IPS-18c (cell line): ENCODE data around the gene ZNF385B.
"Not testable (repeated sequence)": the region's sequence is repeated elsewhere in the genome, so short reads cannot be mapped to it uniquely, and the experiment has no call there.

Experiments used
- H3K4me3 ChIP-seq: 2 replicates; pipeline ENCODE4 v1.7.0; 2013; ENCODE audit warnings: low read depth, mild to moderate bottlenecking, low read length, moderate library complexity; ENCODE audit not compliant: insufficient read depth
- H3K9me3 ChIP-seq: one replicate; pipeline ENCODE4 v1.6.1; 2013; ENCODE audit warnings: mild to moderate bottlenecking, low read length, moderate library complexity; ENCODE audit not compliant: control insufficient read depth, insufficient read depth

ZNF385B gene

GRCh38 chr2:179487010-179487731 lies 374.2 kb downstream of the ZNF385B start:
- H3K9me3 ChIP-seq = no peaks in the 10 kb centered on the region
- H3K4me3 ChIP-seq = no peak overlapping the region

DNA sequence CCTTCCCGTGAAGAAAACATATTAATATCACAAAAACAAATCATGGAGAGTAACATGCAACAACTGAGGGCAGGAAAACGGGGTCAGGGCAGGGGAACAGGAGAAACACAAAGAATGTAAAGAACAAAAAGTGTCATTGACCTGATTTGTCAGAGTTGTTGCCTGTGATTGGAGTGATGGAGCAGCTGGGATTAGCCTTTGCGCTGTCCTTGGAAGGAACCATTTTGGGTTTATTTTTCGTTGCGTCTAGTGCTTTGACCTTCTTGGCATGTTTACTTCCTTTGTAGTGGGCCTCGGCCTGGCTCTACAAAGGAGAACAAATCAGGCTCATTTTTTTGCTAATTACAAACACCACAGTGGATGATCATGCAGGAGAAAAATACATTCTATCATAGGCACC lies 378.3 kb downstream of the ZNF385B start:
- Histone ChIP-seq H3K9me3 (no peaks in the 10 kb centered on the region), H3K4me3 (no peak overlapping the region)

DNA sequence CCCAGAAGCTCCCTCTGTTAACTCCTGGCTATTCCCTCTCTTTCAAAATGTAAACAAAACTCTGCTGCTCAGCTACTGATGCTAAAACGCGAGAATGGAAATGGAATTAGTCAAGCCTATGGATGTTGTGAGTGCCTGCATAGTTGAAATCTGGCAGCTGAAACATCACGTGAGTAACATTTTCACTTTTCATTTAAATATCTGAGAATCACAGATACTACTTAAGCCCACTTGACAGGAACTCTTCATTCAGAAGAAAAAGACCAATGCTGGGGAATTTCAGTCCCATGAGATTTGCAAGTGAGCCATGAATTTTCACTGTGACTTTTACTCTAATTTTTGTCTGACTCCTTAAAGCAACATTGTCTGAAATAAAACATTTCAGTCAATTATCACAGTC lies 381.5 kb downstream of the ZNF385B start:
- Histone ChIP-seq H3K9me3 (no peaks in the 10 kb centered on the region), H3K4me3 (no peak overlapping the region)

DNA sequence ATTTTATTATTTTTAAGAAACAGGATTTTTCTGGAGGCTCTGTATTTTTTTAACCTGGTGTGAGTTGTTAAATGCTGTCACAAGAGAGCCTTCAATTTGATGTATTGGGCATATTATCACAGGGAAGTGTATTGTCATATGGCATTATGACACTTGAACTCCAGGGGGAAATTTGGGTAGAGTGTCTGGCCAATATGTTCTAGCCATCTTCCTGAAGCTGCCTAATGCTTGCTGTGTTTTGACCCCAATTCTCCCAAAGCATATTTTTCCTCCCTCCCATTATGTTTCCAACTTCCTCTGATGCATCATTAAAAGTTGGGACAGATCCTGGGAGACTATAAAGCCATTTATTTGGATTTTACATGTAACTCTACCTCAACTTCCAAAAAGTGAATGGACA lies 382.6 kb downstream of the ZNF385B start:
- H3K4me3 ChIP-seq = no peak overlapping the region
- no peaks in the 10 kb centered on the region for H3K9me3 ChIP-seq

GRCh38 chr2:179470992-179471391 lies 390.4 kb downstream of the ZNF385B start:
- Histone ChIP-seq H3K4me3 (no peak overlapping the region), H3K9me3 (no peaks in the 10 kb centered on the region)

DNA sequence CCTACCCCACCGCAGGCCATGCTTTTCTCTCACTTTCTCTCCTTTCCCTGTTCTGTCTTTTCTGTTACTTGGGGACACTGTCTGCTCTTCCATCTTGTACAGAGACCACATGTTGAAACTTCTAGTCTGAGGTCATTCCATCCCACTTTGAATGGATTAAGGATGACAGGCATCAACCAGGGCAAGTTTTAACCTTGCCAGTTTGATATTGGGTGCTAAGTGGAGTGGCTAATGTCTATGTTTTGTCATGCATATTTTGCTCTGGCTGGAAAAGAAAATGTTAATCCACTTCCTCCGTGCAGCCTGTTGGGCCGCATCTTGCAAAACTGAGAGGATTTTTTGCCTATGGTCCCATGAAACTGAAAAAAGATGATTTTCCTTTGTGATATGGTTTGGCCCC lies 391.3 kb downstream of the ZNF385B start:
- Histone ChIP-seq H3K4me3 (no peak overlapping the region), H3K9me3 (no peaks in the 10 kb centered on the region)

DNA sequence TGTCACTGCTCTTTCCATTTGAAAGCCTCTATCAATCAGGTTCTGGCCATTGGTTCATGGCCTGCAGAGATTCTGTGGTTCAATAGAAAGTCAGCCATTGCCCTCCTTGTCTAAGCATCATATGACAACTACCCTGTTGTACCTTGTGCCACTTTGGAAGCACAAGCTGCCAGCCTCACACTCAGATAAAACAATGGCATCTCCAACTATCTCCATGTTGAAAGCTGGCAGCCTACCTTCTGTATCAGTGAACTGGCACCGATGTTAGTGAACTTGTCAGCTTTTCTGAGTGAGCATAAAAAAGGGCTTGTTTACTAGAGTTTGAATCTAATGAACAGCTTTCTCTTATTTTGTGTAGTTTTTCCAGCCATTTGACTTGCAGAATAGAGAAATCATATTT lies 393.5 kb downstream of the ZNF385B start:
- Histone ChIP-seq H3K9me3 (no peaks in the 10 kb centered on the region), H3K4me3 (no peak overlapping the region)

DNA sequence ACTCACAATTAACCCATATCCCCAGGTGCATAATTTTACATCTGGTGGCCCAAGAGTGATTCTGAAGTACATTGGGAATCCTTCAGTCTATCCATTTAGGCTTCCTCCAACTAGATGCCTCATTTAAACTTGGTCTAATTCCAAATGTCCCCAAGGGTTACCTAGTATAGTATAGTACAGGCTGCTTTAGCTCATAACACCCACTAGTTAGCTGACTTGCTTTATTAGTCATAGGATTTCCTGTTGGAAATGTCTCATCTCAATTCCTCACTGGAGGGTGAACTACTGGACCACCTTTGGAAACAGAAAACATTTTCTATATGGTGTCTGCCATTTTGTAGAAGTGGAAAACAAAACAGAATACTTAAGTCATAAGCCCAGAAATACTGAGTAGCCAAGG lies 394.3 kb downstream of the ZNF385B start:
- no peaks in the 10 kb centered on the region for H3K9me3 ChIP-seq
- no peak overlapping the region for H3K4me3 ChIP-seq

- H3K9me3 ChIP-seq = no peaks in the 10 kb centered on the region
- H3K4me3 ChIP-seq = no peak overlapping the region
Observed at GRCh38 chr2:179461420-179461819, 400.0 kb downstream of the ZNF385B start.

- Histone ChIP-seq H3K4me3 (no peak overlapping the region), H3K9me3 (no peaks in the 10 kb centered on the region)
Observed at GRCh38 chr2:179460181-179460929, 401.1 kb downstream of the ZNF385B start.

DNA sequence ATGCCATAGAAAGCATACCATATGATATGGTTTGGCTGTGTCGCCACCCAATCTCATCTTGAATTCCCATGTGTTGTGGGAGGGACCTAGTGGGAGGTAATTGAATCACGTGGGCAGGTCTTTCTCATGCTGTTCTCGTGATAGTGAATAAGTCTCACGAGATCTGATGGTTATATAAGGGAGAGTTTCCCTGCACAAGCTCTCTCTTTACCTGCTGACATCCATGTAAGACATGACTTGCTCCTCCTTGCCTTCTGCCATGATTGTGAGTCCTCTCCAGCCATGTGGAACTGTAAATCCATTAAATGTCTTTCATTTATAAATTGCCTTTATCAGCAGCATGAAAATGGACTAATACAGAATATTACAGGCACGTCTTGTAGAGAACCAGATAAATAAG lies 403.3 kb downstream of the ZNF385B start:
- not testable (repeated sequence) for H3K9me3 ChIP-seq, H3K4me3 ChIP-seq

- no peaks in the 10 kb centered on the region for H3K9me3 ChIP-seq
- no peak overlapping the region for H3K4me3 ChIP-seq
Observed at GRCh38 chr2:179455824-179456223, 405.6 kb downstream of the ZNF385B start.

DNA sequence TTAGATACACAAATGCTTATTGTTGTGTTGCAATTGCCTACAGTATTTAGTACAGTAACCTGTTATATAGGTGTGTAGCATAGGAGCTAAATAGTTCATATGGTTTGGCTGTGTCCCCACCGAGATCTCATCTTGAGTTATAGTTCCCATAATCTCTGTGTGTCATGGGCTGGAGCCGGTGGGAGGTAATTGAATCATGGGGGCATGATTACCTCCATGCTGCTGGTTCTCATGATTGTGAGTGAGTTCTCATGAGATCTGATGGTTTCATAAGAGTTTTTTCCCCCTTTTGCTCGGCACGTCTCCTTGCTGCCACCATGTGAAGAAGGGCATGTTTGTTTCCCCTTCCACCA lies 406.3 kb downstream of the ZNF385B start:
- H3K9me3 ChIP-seq = no peaks in the 10 kb centered on the region
- no peak overlapping the region for H3K4me3 ChIP-seq

DNA sequence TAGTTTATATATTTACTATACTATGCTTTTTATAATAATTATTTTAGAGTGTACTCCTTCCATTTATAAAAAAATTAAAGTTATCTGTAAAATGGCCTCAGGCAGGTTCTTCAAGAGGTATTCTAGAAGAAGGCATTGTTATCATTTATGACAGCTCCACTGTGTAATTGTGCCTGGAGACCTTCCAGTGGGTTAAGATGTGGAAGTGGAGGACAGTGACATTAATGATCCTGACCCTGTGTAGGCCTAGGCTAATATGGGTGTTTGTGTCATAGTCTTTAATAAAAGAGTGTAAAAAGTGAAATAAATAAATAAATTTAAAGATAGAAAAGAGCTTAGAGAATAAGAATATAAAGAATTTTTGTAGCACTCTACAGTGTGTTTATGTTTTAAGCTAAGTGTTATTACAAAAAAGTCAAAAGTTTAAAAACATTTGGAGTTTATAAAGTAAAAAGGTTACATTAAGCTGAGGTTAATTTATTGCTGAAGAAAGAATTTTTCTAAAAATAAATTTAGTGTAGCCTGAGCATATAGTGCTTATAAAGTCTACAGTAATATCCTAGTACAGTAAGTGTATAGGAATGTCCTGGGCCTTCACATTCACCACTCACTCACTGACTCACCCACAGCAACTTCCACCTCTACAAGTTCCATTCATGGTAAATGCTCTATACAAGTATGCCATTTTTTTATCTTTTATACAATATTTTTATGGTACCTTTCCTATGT lies 406.8 kb downstream of the ZNF385B start:
- no peak overlapping the region for H3K4me3 ChIP-seq
- H3K9me3 ChIP-seq = no peaks in the 10 kb centered on the region

GRCh38 chr2:179449010-179449409 lies 412.4 kb downstream of the ZNF385B start:
- Histone ChIP-seq H3K4me3 (no peak overlapping the region), H3K9me3 (no peaks in the 10 kb centered on the region)

GRCh38 chr2:179447839-179448447 lies 413.5 kb downstream of the ZNF385B start:
- Histone ChIP-seq H3K4me3 (no peak overlapping the region), H3K9me3 (no peaks in the 10 kb centered on the region)

GRCh38 chr2:179447421-179447820 lies 414.0 kb downstream of the ZNF385B start:
- Histone ChIP-seq H3K9me3 (no peaks in the 10 kb centered on the region), H3K4me3 (no peak overlapping the region)
